Measurements from ENCODE around the gene SMOC2.

Gene SMOC2

DNA sequence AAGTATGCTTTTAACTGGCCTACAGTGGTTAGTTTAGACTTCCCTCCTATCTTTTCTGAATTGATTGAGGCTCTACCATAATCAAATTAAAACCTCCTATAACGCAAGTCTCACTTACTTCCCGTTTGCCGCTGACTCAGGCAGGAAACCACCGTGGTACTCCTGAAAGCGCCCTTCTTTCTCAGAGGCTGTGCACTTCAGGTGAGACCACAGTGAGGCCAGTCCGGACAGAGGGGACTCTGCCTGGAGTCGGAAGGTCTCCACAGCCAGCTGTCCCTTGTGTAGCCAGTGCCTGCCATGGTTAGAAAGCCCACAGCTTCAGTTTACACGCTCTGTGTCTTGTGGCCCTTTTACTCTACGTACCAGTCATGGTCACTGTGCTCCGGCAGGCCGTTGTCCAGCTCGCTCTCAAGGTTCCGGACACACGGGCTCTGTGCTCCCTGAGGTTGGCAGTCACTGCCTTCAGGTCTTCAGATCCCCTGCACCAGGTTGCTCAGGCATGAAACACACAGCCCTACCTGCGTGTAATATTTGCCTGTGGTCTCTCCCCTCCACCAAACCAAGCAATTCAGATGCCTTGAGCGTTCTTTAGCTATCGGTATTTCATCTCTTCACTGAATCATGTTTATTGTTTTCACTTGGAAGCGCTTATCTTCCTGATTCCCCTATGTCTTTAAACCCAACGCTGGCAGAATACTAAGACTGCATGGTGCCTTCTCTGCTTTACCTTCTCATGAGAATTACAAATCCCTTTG is 178.8 kb downstream of the SMOC2 start:
- no peaks in the 10 kb centered on the region for H3K4me1 ChIP-seq (ENCODE audit: control insufficient read depth, insufficient read depth, low read length)
- H3K4me3 ChIP-seq (ENCODE audit: low read depth, low read length) = no peak overlapping the region
- no peaks in the 10 kb centered on the region for H3K36me3 ChIP-seq (ENCODE audit: control insufficient read depth in 2 of 2, insufficient read depth in 1 of 2, low read length in 2 of 2)
- no peak overlapping the region for H3K27ac ChIP-seq (ENCODE audit: extremely low read depth, low read depth, low read length)
- ChIA-PET POLR2A (no interaction called here), CTCF (no interaction called here)
- H3K9me3 ChIP-seq (ENCODE audit: control insufficient read depth, insufficient read depth, low read depth, low read length) = no peaks in the 10 kb centered on the region
- TF ChIP-seq PRDM4 (tag by site-specific recombination; IDR thresholded peaks at IDR 0.05) (no peak), ZNF544 (tag by site-specific recombination; IDR thresholded peaks at IDR 0.05) (no peak), TCF7L2 (IDR thresholded peaks at IDR 0.05; ENCODE audit: borderline replicate concordance, low read depth, low read length) (no peak), ZNF600 (tag by site-specific recombination; IDR thresholded peaks at IDR 0.05) (no peak), ZBTB48 (tag by site-specific recombination; IDR thresholded peaks at IDR 0.05) (no peak), ZNF138 (tag by site-specific recombination; IDR thresholded peaks at IDR 0.05; ENCODE audit: borderline replicate concordance) (no peak), ZNF664 (tag by site-specific recombination; IDR thresholded peaks at IDR 0.05) (no peak), ZNF777 (tag by site-specific recombination; IDR thresholded peaks at IDR 0.05; ENCODE audit: borderline replicate concordance) (no peak), ZNF585B (tag by site-specific recombination; IDR thresholded peaks at IDR 0.05) (no peak), ZNF707 (tag by site-specific recombination; IDR thresholded peaks at IDR 0.05) (no peak), ZBTB8A (tag by site-specific recombination; IDR thresholded peaks at IDR 0.05) (no peak), ZSCAN16 (tag by site-specific recombination; IDR thresholded peaks at IDR 0.05) (no peak), ZNF239 (tag by site-specific recombination; IDR thresholded peaks at IDR 0.05) (no peak), KLF1 (tag by site-specific recombination; IDR thresholded peaks at IDR 0.05) (no peak), HOXC10 (CRISPR knock-in tag; IDR thresholded peaks at IDR 0.05) (no peak), ZNF202 (tag by site-specific recombination; IDR thresholded peaks at IDR 0.05; ENCODE audit: borderline replicate concordance) (no peak), ZNF621 (tag by site-specific recombination; IDR thresholded peaks at IDR 0.05) (no peak)
- TF ChIP-seq, protein P1, sequence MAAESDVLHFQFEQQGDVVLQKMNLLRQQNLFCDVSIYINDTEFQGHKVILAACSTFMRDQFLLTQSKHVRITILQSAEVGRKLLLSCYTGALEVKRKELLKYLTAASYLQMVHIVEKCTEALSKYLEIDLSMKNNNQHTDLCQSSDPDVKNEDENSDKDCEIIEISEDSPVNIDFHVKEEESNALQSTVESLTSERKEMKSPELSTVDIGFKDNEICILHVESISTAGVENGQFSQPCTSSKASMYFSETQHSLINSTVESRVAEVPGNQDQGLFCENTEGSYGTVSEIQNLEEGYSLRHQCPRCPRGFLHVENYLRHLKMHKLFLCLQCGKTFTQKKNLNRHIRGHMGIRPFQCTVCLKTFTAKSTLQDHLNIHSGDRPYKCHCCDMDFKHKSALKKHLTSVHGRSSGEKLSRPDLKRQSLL (tag by site-specific recombination; IDR thresholded peaks at IDR 0.05) = no peak
- TF ChIP-seq, protein P2, sequence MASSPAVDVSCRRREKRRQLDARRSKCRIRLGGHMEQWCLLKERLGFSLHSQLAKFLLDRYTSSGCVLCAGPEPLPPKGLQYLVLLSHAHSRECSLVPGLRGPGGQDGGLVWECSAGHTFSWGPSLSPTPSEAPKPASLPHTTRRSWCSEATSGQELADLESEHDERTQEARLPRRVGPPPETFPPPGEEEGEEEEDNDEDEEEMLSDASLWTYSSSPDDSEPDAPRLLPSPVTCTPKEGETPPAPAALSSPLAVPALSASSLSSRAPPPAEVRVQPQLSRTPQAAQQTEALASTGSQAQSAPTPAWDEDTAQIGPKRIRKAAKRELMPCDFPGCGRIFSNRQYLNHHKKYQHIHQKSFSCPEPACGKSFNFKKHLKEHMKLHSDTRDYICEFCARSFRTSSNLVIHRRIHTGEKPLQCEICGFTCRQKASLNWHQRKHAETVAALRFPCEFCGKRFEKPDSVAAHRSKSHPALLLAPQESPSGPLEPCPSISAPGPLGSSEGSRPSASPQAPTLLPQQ (tag by site-specific recombination; IDR thresholded peaks at IDR 0.05) = no peak

DNA sequence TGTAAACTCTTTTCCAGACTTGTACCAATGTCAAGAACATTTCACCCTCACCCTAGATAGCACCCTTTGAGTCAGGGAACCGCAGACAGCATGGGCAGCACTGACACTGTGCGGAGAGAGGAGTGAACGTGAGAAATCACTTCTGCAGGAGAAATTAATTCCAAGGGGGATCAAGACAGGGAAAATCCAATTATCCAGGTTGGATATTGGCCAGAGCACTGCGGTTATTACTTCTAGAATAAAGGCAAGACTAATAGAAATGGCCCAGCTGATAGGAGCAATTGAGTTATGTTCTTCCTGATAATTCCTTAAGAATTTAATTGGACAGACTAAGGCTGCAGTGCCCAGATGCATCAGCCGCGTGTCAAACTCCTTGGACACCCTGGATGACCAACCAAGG is 179.6 kb downstream of the SMOC2 start:
- no peaks in the 10 kb centered on the region for H3K36me3 ChIP-seq (ENCODE audit: control insufficient read depth in 2 of 2, insufficient read depth in 1 of 2, low read length in 2 of 2)
- ChIA-PET POLR2A (no interaction called here), CTCF (no interaction called here)
- H3K4me3 ChIP-seq (ENCODE audit: low read depth, low read length) = no peak overlapping the region
- no peaks in the 10 kb centered on the region for H3K4me1 ChIP-seq (ENCODE audit: control insufficient read depth, insufficient read depth, low read length)
- H3K9me3 ChIP-seq (ENCODE audit: control insufficient read depth, insufficient read depth, low read depth, low read length) = no peaks in the 10 kb centered on the region
- no peak overlapping the region for H3K27ac ChIP-seq (ENCODE audit: extremely low read depth, low read depth, low read length)
- no peak for TF ChIP-seq ZNF16 (tag by site-specific recombination; IDR thresholded peaks at IDR 0.05; ENCODE audit: low read depth)
- TF ChIP-seq ZNF2 (tag by site-specific recombination; IDR thresholded peaks at IDR 0.05) = no peak
- TF ChIP-seq, protein P3, sequence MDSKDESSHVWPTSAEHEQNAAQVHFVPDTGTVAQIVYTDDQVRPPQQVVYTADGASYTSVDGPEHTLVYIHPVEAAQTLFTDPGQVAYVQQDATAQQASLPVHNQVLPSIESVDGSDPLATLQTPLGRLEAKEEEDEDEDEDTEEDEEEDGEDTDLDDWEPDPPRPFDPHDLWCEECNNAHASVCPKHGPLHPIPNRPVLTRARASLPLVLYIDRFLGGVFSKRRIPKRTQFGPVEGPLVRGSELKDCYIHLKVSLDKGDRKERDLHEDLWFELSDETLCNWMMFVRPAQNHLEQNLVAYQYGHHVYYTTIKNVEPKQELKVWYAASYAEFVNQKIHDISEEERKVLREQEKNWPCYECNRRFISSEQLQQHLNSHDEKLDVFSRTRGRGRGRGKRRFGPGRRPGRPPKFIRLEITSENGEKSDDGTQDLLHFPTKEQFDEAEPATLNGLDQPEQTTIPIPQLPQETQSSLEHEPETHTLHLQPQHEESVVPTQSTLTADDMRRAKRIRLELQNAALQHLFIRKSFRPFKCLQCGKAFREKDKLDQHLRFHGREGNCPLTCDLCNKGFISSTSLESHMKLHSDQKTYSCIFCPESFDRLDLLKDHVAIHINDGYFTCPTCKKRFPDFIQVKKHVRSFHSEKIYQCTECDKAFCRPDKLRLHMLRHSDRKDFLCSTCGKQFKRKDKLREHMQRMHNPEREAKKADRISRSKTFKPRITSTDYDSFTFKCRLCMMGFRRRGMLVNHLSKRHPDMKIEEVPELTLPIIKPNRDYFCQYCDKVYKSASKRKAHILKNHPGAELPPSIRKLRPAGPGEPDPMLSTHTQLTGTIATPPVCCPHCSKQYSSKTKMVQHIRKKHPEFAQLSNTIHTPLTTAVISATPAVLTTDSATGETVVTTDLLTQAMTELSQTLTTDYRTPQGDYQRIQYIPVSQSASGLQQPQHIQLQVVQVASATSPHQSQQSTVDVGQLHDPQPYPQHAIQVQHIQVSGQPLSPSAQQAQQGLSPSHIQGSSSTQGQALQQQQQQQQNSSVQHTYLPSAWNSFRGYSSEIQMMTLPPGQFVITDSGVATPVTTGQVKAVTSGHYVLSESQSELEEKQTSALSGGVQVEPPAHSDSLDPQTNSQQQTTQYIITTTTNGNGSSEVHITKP (tag by site-specific recombination; IDR thresholded peaks at IDR 0.05) = no peak
- TF ChIP-seq SETDB1 (IDR thresholded peaks at IDR 0.05; ENCODE audit: insufficient read length, low read length) = no peak
- no peak for TF ChIP-seq ZNF19 (tag by site-specific recombination; IDR thresholded peaks at IDR 0.05; ENCODE audit: low read depth)
- TF ChIP-seq ZNF785 (tag by site-specific recombination; IDR thresholded peaks at IDR 0.05) = no peak
- no peak for TF ChIP-seq ZIC2 (tag by site-specific recombination; IDR thresholded peaks at IDR 0.05)
- TF ChIP-seq ZSCAN4 (tag by site-specific recombination; IDR thresholded peaks at IDR 0.05) = no peak
- no peak for TF ChIP-seq FEZF1 (tag by site-specific recombination; IDR thresholded peaks at IDR 0.05)

Measured in HEK293 (cell line).